ENCODE measurements around the gene PLIN5. TPM values are rescaled to one million over a fixed set of nuclear protein-coding genes. Genes with fewer than 3 reads are reported as not detected.
"Not testable (repeated sequence)": the region's sequence is repeated elsewhere in the genome, so short reads cannot be mapped to it uniquely, and the experiment has no call there.

PLIN5 gene
- polyA plus RNA-seq, 1 donor = 5.3 TPM

- DNase-seq = no peak
These were observed 9.0 kb upstream of the PLIN5 start for GRCh38 chr19:4543842-4544647.

DNA sequence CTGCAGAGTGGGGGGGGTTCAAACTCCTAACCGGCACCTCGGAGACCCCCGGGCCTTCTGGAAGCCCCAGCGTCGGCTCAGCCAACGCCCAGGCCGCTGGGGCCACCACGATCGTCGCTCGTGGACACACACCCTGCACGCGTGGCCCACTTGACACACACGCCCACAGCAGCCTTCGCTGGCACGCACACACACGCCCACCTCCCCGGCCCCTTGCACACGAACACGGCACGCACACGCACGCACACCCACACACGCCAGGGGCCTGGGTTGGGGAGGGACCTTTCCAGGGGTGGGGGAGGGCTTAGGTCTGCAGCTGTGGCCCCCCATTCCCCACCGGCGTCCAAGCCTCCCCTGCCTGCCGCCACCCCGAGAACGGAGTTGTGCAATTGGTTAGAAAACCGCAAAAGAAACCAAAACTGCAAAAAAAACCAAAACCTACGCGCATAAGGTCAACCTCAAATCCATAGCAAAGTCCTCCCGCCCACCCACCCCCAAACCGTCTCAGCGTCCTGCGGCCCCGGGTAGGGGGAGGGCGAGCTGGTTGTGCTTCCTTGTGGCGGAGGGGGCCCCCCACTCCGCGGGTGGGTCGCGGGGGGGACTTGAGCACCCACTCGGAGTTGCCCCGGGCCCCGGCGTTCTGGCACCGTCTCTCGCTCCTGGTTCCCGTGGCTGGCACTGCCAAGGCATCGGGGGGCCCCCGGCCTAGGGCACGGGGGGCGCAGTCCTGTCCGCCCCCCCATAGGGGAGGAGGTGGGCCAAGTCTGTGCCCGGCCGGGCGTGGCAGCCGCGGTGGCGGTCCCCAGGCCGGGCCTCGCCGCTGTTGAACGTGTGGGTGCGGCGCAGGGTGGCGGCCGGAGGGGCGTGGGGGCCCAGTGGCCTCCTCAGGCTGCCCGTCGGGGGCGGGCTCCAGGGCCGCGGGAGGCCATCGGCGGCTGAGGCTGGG lies 8.1 kb upstream of the PLIN5 start:
- DNase-seq = no peak

DNA sequence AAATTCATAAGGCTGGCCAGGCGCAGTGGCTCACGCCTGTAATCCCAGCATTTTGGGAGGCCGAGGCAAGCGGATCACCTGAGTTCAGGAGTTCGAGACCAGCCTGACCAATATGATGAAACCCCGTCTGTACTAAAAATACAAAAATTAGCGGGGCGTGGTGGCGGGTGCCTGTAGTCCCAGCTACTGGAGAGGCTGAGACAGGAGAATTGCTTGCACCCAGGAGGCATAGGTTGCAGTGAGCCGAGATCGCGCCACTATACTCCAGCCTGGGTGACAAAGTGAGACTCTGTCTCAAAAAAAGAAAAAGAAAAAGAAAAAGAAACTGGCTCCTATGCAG lies 6.8 kb upstream of the PLIN5 start:
- DNase-seq = not testable (repeated sequence)

DNA sequence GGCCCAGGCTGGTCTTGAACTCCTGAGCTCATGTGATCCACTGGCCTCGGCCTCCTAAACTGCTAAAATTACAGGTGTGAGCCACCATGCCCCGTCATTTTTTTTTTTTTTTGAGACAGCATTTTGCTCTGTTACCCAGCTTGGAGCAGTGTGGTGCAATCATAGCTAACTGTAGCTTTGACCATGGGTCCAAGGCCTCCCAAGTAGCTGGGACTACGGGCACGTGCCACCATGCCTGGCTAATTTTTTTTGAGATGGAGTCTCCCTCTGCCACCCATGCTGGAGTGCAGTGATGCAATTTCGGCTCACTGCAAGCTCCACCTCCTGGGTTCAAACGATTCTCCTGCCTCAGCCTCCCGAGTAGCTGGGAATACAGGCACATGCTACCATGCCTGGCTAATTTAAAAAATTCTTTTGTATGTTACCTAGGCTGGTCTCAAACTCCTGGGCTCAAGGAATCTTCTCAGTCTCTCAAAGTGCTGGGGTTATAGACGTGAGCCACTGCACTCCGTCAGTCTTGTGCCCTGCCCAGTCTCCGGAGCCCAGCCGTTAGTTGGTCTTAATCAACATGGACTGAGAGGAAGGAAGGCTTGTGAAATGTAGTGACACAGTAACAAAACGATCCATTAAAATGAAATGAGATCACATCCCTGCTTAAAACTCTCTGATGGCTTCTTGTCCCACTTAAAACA lies 6.2 kb upstream of the PLIN5 start:
- DNase-seq = no peak

DNA sequence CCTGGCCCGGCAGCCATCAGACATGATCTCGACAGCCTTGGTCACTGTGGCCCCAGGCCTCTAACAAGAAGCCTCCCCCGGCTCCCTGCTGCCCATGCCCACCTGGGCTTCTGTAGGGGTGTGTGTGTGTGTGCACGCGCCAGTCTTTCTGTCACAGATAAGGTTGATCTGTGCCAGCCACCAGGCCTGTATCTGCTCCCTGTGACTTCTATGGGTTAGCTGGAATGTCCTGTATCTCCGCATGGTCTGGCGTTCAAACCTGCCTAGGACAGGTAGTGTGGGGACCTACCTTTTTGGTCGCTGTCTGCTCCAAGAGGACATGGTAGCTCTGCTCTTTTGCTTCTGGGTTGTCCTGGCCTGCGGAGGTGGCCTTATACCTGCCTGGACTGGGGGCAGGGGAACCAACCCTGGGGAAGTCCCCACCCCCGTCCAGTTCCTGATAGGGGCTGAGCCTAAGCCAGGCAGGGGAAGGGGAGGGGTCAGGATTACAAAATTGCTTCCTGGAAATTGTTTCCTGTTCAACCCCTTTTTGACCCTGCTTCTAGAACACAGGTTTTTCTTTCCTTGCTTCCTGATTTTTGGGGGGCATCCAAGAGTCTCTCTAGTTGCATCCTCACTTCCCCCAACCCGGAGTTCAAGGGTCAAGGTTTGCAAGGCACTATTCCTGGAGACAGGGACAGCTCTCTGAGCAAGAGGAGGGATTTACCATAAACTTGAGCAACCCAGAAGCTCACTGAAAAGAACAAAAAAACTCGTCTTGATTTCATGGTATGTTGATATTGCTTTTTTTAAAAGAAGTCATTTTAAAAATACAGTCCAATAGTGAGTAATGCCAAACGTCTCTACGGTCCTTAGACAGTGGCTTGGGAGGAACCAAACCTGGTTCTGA lies 4.9 kb upstream of the PLIN5 start, which contains the start of gene LRG1:
TSS of gene LRG1 (minus strand) at position 344 of the 889 bp plus-strand sequence. CDS start at position 321, 23 bp downstream.
- no peak for DNase-seq

- no peak for DNase-seq
These were observed 4.2 kb upstream of the PLIN5 start for GRCh38 chr19:4539169-4539692.

- DNase-seq = no peak
These were observed 3.6 kb upstream of the PLIN5 start for GRCh38 chr19:4538601-4538954.

DNA sequence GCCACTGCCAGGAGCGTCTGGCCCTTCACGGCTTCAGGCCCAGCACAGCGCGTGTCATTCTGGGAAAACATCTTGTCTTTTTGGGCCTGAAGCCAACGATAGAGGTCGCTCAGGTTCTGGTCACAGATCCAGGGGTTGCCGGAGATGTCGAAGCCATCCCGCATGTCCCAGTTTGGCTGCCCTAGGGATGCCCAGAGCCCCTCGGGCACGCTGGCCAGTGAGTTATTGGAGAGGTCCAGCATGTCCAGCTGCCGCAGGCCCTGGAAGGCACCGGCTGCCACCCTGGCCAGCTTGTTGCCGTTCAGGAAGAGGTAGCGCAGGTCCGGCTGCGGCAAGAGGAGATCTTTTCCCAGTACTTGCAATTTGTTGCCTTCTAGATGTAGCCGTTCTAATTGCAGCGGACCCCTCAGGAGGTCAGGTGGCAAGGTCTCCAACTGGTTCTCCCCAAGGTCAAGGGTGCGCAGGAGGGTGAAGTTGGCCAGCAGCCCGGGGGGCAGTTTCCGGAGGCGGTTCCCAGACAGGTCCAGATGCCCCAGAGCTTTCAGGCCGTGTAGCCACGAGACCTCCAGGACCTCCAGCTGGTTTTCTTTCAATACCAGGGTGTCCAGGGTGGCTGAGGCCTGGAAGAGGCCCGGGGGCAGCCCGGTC lies 3.1 kb upstream of the PLIN5 start:
- no peak for DNase-seq

GRCh38 chr19:4536798-4537197 lies 1.8 kb upstream of the PLIN5 start:
- no peak for DNase-seq

DNA sequence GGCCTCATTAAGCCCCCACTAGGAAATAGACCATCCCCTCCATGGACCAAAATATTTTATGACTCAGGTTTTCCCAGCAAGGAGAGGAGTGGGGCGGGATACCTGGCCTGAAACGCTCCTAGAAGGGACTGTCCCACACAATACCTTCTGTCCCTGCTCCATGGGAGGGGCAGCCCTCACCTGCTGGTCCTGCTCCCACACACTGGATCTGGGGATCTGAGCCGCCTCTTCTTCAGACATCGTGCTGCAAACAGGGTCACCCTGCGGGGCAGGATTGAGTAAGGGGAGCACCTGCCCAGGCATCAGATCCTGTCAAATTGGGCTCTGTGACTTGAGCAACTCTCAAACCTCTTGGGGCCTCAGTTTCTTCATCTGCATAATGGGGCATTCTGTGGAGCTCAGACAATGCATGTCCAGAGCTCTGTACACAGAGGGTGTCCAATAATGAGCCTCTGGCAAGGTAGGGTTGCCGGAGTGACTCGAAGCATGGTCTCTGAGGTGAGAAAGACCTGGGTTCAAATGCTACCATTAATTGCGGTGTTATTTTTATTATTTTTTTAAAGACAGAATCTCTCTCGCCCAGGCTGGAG lies 1.1 kb downstream of the PLIN5 start:
- no peak for DNase-seq

DNA sequence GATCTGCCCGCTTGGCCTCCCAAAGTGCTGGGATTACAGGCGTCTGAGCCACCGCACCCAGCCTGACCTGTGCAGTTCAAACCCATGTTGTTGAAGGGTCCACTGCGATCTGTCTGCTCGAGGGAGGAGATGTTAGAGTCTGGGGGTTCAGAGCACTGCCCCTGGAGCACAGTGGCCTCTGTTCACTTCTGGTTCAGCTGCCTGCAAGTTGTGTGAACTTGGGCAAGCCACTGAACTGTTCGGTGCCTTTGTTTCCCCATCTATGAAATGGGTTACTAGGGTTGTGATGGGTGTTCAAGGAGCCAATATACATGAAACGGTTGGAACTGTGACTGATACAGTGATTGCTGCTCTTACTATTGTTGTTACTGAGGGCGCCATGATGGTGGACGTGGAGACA lies 1.7 kb downstream of the PLIN5 start:
- no peak for DNase-seq

DNA sequence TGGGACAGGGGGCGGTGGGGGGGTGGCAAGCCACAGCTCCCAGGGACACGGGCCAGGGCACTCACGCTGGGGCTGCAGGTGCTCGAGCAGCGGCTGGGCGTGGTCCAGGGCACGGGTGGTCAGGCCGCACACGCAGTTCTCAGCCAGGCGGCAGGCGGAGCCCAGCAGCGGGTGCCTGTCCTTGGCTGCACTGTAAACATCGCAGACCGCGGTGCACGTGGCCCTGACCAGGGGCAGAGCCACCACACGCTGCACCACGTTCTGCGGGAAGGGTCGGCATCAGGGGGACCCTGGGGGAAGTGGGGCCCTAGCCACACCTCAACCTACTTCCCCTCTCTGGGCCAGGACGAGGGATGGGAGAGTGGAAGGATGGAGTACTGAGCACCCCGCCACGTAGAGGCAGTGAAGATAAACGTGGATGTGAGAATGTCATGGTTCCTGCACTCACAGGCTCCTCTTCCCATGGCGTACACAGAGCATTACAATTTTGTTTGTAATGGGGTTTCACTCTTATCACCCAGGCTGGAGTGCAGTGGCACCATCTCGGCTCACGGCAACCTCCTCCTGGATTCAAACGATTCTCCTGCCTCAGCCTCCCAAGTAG lies 3.4 kb downstream of the PLIN5 start:
- DNase-seq = no peak

DNA sequence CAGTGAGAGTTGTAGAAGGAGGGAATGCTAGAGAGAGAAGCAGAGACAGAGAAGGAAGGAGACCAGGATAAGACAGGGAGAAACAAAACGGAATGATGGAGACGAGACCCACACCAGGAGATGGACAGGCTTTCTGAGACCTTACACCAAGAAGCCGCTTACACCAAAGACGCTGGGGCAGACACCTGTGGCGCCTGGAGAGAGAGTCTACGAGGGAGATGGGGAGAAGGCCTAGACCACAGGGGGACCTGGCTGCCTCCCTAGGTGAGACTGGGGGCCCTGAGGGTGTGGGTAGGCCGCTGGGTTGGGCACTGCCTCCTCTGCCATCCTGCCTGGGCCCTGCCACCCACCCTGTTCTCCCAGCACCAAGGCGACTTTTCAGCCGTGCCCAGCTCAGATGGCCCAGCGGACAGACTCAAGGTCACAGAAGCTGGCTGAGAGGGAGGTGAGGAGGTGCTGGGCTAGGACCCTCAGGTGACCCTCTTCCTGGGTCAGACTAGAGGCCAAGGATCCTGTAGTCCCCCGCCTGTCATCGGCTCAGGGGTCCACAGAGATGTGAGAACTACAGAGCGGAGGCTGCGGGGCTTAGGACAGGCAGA lies 5.0 kb downstream of the PLIN5 start:
- no peak for DNase-seq

- DNase-seq = no peak
These were observed 6.2 kb downstream of the PLIN5 start for GRCh38 chr19:4528843-4529242.

DNA sequence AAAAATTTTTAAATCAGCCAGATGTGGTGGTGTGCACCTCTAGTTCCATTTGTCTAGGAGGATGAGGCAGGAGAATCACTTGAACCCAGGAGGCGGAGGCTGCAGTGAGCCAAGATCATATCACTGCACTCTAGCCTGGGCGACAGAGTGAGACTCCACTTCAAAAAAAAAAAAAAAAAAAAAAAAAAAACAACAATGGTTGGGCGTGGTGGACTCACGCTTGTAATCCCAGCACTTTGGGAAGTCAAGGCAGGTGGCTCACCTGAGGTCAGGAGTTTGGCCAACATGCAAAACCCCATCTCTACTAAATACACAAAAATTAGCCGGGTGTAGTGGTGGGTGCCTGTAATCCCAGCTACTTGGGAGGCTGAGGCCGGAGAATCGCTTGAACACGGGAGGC lies 7.6 kb downstream of the PLIN5 start:
- DNase-seq = not testable (repeated sequence)

- DNase-seq = no peak
These were observed 9.4 kb downstream of the PLIN5 start for GRCh38 chr19:4525563-4526002.

DNA sequence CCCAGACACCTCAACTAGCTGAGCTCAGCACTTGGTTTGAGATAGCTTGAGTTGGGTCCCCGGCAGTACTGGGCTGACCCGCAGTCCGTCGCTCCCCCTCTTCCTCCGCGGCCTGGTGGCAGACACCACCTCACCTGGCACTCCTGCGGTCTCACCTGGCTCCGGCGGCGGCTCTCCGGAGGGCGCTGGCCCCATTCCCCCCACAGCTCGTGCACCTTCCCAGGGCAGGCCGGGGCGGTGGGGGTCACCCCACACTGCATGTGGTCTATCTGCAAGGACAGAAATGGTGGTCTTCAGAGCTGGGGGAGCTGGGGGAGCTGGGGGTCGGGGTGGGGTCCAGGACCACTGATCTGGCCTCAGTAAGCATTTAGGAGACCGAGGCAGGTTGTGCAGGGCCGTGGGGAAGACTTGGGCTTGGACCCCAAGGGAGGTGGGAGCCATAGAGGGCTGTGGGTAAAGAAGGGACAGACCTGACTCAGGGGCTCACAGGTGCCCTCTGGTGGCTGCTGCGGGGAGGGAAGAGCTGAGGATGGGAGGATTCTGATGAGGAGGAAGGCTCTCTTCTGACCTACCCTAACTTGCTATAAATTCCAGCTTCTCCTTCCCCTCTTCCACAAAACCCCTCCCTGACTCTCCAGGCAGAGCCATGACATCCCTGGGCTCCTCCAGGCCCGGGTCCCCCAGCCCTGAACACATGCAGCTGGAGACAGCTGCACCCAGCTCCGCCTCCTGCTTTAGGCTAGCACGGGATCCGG lies 10.0 kb downstream of the PLIN5 start:
- no peak for DNase-seq

DNA sequence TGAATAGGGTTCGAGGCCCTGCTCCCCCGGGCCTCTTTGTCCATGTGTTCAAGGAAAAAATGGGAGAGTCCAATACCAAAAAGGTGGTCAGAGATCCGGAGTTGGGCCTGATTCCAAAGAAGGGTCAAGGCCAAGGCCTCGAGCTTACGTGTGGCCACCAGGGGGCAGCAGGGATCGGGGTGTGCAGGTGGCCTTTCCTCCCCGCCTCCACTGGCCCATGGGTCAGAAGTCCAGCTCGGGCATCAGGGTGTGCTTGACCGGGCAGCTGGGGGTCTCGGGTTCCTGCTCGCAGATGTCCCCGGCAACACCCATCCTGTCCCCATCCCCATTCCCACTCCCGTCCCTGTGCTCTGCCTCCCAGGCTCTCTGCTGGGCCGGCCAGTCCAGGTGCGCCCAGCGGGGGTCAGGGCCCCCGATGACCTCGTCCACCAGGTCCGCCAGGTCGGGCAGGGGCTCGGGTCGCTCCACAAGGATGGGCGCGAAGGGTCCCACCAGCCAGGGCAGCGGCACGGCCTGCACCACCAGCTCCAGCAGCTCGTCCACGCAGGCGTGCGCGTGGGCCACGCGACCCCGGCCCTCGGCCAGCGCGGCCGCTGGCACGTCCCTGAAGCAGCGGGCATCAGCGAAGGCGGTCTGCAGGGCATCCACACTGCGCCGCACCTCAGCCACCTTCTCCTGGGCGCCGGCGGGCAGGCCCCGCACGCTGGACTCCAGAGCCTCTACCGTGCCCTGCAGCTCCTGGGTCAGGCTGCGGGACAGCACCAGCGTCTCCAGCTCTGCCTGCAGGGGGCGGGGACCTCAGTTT lies 11.5 kb downstream of the PLIN5 start:
- DNase-seq = no peak
